GM23338 (cell line): Measurements from ENCODE around the gene MXRA7. TPM values are rescaled to one million over a fixed set of nuclear protein-coding genes. Genes with fewer than 3 reads are reported as not detected.
"Not testable (repeated sequence)": the region's sequence is repeated elsewhere in the genome, so short reads cannot be mapped to it uniquely, and the experiment has no call there.

Experiments
- ATAC-seq: fragments of 200-7000 bp; cut with Tn5 transposase; 3 replicates; pipeline ENCODE4 v1.9.1; 2020
- DNase-seq: peaks from one replicate; pipeline ENCODE4 v3.0.0-alpha.2; 2015; ENCODE audit warnings: low spot score
- H2AFZ ChIP-seq: fragments of 200-600 bp; sonication (generic); 2 replicates; pipeline ENCODE4 v1.8.0; 2016; ENCODE audit warnings: antibody characterized with exemption, mild to moderate bottlenecking, moderate library complexity
- H3F3A ChIP-seq: fragments of 200-600 bp; sonication (generic); replicated peaks from 2 replicates; pipeline ENCODE4 v1.8.0; 2017; ENCODE audit warnings: antibody characterized with exemption, mixed run types, low read depth
- H3K27ac ChIP-seq: fragments of 200-600 bp; sonication (generic); 2 replicates; pipeline ENCODE4 v1.6.1; 2016; ENCODE audit warnings: low read depth
- H3K27me3 ChIP-seq: fragments of 200-600 bp; sonication (generic); 2 replicates; pipeline ENCODE4 v1.8.0; 2016; ENCODE audit warnings: mild to moderate bottlenecking, mixed run types, moderate library complexity; ENCODE audit not compliant: insufficient read depth
- H3K36me3 ChIP-seq: fragments of 200-600 bp; sonication (generic); 2 replicates; pipeline ENCODE4 v1.8.0; 2016; ENCODE audit warnings: mild to moderate bottlenecking; ENCODE audit not compliant: insufficient read depth
- H3K4me1 ChIP-seq: fragments of 200-600 bp; sonication (generic); 2 replicates; pipeline ENCODE4 v1.8.0; 2016; ENCODE audit warnings: mild to moderate bottlenecking, moderate library complexity; ENCODE audit not compliant: insufficient read depth
- H3K4me2 ChIP-seq: fragments of 200-600 bp; sonication (generic); 2 replicates; pipeline ENCODE4 v1.7.1; 2017; ENCODE audit warnings: mixed run types
- H3K4me3 ChIP-seq: fragments of 200-600 bp; sonication (generic); 2 replicates; pipeline ENCODE4 v1.6.1; 2016; ENCODE audit warnings: mixed run types
- H3K79me2 ChIP-seq: fragments of 200-600 bp; sonication (generic); replicated peaks from 2 replicates; pipeline ENCODE4 v1.8.0; 2017; ENCODE audit warnings: mild to moderate bottlenecking; ENCODE audit not compliant: insufficient read depth
- H3K9me2 ChIP-seq: fragments of 200-600 bp; sonication (generic); 2 replicates; pipeline ENCODE4 v1.8.0; 2017; ENCODE audit not compliant: insufficient read depth
- H4K20me1 ChIP-seq: fragments of 200-600 bp; sonication (generic); replicated peaks from 2 replicates; pipeline ENCODE4 v1.8.0; 2017; ENCODE audit warnings: mild to moderate bottlenecking; ENCODE audit not compliant: insufficient read depth
- H3K27ac Mint-ChIP-seq: 2 replicates; pipeline ENCODE4 v1.8.0; 2020; ENCODE audit warnings: inconsistent platforms, mild to moderate bottlenecking, moderate library complexity, mixed read lengths
- H3K27me3 Mint-ChIP-seq: 3 replicates; pipeline ENCODE4 v1.8.0; 2022; ENCODE audit warnings: low read depth, mild to moderate bottlenecking, moderate library complexity, mixed read lengths, inconsistent platforms; ENCODE audit not compliant: insufficient read depth, poor library complexity
- H3K36me3 Mint-ChIP-seq: 3 replicates; pipeline ENCODE4 v1.8.0; 2021; ENCODE audit warnings: low read depth, mild to moderate bottlenecking, inconsistent platforms, moderate library complexity, mixed read lengths
- H3K4me1 Mint-ChIP-seq: 3 replicates; pipeline ENCODE4 v1.8.0; 2020; ENCODE audit warnings: mild to moderate bottlenecking, inconsistent platforms, mixed read lengths
- H3K4me3 Mint-ChIP-seq: 3 replicates; pipeline ENCODE4 v1.8.0; 2021; ENCODE audit warnings: moderate library complexity, mild to moderate bottlenecking, inconsistent platforms, mixed read lengths
- H3K9me3 Mint-ChIP-seq: 3 replicates; pipeline ENCODE4 v1.8.0; 2020; ENCODE audit warnings: moderate library complexity, mild to moderate bottlenecking, inconsistent platforms, mixed read lengths
- EZH2 ChIP-seq: fragments of 200-600 bp; sonication (generic); IDR thresholded peaks from one replicate; pipeline ENCODE4 v1.8.0; 2017; ENCODE audit warnings: antibody characterized with exemption, mild to moderate bottlenecking, low read depth; ENCODE audit not compliant: unreplicated experiment
- EZH2phosphoT487 ChIP-seq: fragments of 200-600 bp; sonication (generic); IDR thresholded peaks from one replicate; pipeline ENCODE4 v1.8.1; 2018; ENCODE audit warnings: antibody characterized with exemption; ENCODE audit not compliant: unreplicated experiment
- JUNB ChIP-seq: IDR thresholded peaks from one replicate; pipeline ENCODE4 v1.6.1; 2016; ENCODE audit warnings: antibody characterized with exemption; ENCODE audit not compliant: unreplicated experiment
- polyA plus RNA-seq: library from polyadenylated mRNA; unstranded; fragments of >200 nt; fragmentation: Nextera tagmentation; extraction: Ambion mirVana; gene quantifications from 2 replicates; pipeline ENCODE4 v1.2.1, GENCODE V29; 2016
- total RNA-seq: library from RNA; depleted of rRNA; stranded (reverse); fragments of >200 nt; shearing (Covaris generic); gene quantifications from 2 replicates; pipeline ENCODE4 v1.2.3, GENCODE V29; 2014
- TF ChIP-seq, protein P1 (sequence below): IDR thresholded peaks from one replicate; pipeline ENCODE4 v1.6.1; 2018; ENCODE audit warnings: antibody characterized with exemption; ENCODE audit not compliant: unreplicated experiment
- TF ChIP-seq, protein P2 (sequence below): IDR thresholded peaks from 2 replicates; pipeline ENCODE4 v1.6.1; 2016; ENCODE audit warnings: antibody characterized with exemption
- TF ChIP-seq, protein P3 (sequence below), 2 experiments: fragments of 200-600 bp in 1 of 2; sonication (generic) in 1 of 2; conservative IDR thresholded peaks; 2 replicates each; pipeline versions ENCODE4 v1.5.1 to v1.6.1; 2016 to 2017; ENCODE audit warnings: antibody characterized with exemption in 2 of 2, low read depth in 2 of 2, mild to moderate bottlenecking in 2 of 2, moderate library complexity in 1 of 2

Gene MXRA7
- total and polyA plus RNA-seq, 2 experiments from 2014 or later = 12.1 to 46.6 TPM

DNA sequence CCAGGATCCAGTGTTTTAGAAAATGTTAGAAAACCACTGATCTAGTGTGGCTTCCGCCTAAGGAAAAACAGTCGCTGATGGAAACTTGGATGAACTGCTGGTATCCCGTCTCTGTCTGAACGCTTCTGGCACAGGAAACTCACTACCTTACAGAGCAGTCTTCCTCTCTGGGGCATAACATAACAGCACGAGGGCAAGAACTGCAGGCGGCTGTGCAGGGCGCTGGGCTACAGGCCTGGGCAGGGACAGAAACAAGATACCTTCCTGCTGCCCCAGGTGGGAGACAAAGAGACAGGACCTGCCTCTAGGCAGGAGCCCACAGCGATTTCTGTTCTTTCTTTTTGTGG is 10.5 kb downstream of the MXRA7 start (continued):
- TF ChIP-seq, protein P1, sequence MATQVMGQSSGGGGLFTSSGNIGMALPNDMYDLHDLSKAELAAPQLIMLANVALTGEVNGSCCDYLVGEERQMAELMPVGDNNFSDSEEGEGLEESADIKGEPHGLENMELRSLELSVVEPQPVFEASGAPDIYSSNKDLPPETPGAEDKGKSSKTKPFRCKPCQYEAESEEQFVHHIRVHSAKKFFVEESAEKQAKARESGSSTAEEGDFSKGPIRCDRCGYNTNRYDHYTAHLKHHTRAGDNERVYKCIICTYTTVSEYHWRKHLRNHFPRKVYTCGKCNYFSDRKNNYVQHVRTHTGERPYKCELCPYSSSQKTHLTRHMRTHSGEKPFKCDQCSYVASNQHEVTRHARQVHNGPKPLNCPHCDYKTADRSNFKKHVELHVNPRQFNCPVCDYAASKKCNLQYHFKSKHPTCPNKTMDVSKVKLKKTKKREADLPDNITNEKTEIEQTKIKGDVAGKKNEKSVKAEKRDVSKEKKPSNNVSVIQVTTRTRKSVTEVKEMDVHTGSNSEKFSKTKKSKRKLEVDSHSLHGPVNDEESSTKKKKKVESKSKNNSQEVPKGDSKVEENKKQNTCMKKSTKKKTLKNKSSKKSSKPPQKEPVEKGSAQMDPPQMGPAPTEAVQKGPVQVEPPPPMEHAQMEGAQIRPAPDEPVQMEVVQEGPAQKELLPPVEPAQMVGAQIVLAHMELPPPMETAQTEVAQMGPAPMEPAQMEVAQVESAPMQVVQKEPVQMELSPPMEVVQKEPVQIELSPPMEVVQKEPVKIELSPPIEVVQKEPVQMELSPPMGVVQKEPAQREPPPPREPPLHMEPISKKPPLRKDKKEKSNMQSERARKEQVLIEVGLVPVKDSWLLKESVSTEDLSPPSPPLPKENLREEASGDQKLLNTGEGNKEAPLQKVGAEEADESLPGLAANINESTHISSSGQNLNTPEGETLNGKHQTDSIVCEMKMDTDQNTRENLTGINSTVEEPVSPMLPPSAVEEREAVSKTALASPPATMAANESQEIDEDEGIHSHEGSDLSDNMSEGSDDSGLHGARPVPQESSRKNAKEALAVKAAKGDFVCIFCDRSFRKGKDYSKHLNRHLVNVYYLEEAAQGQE = no peak
- TF ChIP-seq EZH2 (no peak), JUNB (no peak)
- TF ChIP-seq, protein P2, sequence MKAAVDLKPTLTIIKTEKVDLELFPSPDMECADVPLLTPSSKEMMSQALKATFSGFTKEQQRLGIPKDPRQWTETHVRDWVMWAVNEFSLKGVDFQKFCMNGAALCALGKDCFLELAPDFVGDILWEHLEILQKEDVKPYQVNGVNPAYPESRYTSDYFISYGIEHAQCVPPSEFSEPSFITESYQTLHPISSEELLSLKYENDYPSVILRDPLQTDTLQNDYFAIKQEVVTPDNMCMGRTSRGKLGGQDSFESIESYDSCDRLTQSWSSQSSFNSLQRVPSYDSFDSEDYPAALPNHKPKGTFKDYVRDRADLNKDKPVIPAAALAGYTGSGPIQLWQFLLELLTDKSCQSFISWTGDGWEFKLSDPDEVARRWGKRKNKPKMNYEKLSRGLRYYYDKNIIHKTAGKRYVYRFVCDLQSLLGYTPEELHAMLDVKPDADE = no peak

DNA sequence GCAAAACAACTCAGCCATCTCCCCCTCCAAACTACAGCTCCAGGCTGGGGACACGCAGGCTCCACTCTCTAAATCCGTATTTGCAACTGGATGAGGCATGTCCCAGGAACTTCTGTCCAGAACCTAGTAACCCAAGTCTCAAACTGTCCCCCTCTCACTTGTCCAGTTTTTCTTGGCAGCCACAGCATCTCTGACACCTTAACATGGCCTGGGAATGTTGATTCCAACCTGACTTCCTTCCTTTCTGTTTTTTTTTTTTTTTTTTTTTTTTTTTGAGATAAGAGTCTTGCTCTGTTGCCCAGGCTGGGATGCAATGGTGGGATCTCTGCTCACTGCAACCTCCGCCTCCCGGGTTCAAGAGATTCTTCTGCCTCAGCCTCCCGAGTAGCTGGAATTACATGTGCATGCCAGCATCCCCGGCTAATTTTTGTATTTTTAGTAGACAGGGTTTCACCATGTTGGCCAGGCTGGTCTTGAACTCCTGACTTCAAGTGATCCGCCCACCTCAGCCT is 12.2 kb downstream of the MXRA7 start:
- not testable (repeated sequence) for H3K36me3 ChIP-seq, H2AFZ ChIP-seq, H3K9me3 Mint-ChIP-seq, H4K20me1 ChIP-seq, H3K4me3 Mint-ChIP-seq, H3K9me2 ChIP-seq, H3K27me3 ChIP-seq, H3K27ac Mint-ChIP-seq, H3K27ac ChIP-seq, H3K36me3 Mint-ChIP-seq, H3K79me2 ChIP-seq, H3K4me3 ChIP-seq, H3F3A ChIP-seq, ATAC-seq, H3K4me2 ChIP-seq, DNase-seq
- Mint-ChIP-seq H3K4me1 (peaks cover 43% of the 10 kb centered on the region), H3K27me3 (peaks cover 17% of the 10 kb centered on the region)
- H3K4me1 ChIP-seq = peaks cover 35% of the 10 kb centered on the region

DNA sequence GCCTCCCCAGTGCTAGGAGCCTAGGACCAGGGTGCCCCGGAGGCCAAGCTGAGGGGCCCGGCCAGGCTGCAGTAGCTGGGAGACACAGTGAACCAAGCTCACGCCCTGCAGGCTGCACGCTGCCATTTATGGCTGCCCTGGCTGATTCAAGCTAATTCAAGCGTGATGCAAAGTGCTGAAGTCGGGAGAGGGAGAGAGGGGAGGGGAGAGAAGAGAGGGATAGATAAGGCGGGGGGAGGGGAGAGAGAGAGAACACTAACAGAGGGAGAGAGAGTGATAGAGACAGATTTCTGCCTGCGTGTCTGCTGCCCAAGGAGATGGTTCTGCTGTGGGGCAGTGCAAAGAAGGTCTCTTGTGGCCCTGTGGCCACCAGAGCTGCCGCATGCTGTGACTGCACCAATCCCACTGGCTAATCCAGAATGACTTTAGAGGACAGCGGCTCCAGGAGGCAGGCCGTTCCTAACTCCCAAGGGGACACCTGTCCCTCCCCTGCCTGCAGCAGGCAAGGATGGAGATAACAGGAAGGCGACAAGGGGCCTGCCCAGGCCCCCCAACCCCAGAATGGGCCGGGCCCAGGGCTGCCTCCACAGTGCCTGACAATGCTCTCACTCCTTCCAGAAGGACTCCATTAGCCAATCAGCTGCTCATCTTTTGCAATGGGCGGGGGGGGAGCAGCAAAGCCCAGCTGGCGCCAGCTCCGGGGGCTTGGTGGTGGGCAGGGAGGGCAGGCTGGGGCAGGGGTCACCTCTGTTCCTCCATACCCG is 12.9 kb downstream of the MXRA7 start:
- Histone ChIP-seq H4K20me1 (no peaks in the 10 kb centered on the region), H3K4me1 (peaks cover 35% of the 10 kb centered on the region), H3K36me3 (no peaks in the 10 kb centered on the region), H3K79me2 (peaks cover 6% of the 10 kb centered on the region; the same call in 1 of the 2 replicates), H3K27ac (no peak overlapping the region), H3K4me3 (0 out of 2 replicates have a peak overlapping the region, but pooled peaks have one; percentile 20), H2AFZ (no peak overlapping the region), H3F3A (no peaks in the 10 kb centered on the region), H3K4me2 (peak overlapping the region; percentile 64), H3K9me2 (no peaks in the 10 kb centered on the region), H3K27me3 (no peaks in the 10 kb centered on the region)
- DNase-seq (peak; percentile 70), ATAC-seq (peak; percentile 63)
- Mint-ChIP-seq H3K4me1 (peaks cover 43% of the 10 kb centered on the region), H3K4me3 (no peak overlapping the region), H3K27ac (no peak overlapping the region), H3K27me3 (peaks cover 17% of the 10 kb centered on the region), H3K36me3 (no peaks in the 10 kb centered on the region), H3K9me3 (no peaks in the 10 kb centered on the region)
- TF ChIP-seq, protein P3, sequence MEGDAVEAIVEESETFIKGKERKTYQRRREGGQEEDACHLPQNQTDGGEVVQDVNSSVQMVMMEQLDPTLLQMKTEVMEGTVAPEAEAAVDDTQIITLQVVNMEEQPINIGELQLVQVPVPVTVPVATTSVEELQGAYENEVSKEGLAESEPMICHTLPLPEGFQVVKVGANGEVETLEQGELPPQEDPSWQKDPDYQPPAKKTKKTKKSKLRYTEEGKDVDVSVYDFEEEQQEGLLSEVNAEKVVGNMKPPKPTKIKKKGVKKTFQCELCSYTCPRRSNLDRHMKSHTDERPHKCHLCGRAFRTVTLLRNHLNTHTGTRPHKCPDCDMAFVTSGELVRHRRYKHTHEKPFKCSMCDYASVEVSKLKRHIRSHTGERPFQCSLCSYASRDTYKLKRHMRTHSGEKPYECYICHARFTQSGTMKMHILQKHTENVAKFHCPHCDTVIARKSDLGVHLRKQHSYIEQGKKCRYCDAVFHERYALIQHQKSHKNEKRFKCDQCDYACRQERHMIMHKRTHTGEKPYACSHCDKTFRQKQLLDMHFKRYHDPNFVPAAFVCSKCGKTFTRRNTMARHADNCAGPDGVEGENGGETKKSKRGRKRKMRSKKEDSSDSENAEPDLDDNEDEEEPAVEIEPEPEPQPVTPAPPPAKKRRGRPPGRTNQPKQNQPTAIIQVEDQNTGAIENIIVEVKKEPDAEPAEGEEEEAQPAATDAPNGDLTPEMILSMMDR (conservative IDR thresholded peaks at IDR 0.05; ENCODE audit: low read depth in 2 of 2) = no peak
- TF ChIP-seq EZH2phosphoT487 = no peak
